HG03342 (cell line): Measurements from ENCODE around the gene DSCAM.

Source experiments
- ATAC-seq: cut with Tn5 transposase; IDR thresholded peaks from one replicate; pipeline ENCODE4 v1.9.1; 2021; ENCODE audit warnings: mild to moderate bottlenecking, moderate library complexity; ENCODE audit not compliant: unreplicated experiment

The DSCAM gene

GRCh38 chr21:39968010-39968409, 878.9 kb downstream of the DSCAM start:
- ATAC-seq, result no peak

GRCh38 chr21:39966786-39967185, 880.2 kb downstream of the DSCAM start:
- no peak for ATAC-seq

GRCh38 chr21:39965026-39965425, 881.9 kb downstream of the DSCAM start:
- ATAC-seq, result no peak

GRCh38 chr21:39961251-39961650, 885.7 kb downstream of the DSCAM start:
- no peak for ATAC-seq
